Measurements from ENCODE around the gene KPNA3.
"Not testable (repeated sequence)": the region's sequence is repeated elsewhere in the genome, so short reads cannot be mapped to it uniquely, and the experiment has no call there.

Gene KPNA3

DNA sequence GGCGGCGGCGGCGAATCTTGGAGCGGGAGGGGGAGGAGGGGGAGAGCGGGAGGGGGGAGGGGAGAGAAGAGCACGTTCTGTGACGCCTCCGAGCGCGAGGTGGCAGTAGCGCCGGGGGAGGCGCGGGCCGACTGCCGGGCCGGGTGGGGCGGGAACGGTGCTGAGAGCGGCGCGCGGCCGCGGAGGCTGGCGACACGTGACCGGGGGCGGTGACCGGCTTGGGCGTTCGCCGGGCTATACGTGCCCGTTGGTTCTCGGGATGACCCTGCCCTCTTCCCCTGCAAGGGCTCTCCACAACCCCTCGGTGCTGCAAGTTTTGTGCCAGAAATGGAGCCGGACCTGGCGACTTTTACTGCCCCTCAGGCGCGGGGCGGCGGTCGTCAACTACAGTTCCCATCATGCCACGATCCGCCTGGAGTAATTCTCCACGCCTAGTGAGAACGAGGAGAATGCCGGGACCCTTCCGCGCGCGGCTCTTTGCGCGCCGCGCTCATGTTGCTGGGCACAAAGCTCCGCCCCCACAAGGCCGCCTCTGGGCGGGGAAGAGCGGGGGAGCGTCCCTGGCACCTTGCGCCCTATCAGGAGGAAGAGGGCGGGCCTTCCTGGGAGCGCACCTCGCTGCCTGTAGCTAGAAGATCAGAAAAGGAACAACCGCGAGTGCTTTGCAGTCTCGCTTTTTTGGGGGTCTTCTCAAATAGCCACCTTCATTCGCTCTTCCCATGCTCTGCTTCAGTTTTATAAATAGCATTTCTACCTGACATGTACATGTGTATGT is at the start of gene KPNA3:
TSS of gene KPNA3 (minus strand) at position 133 of the 775 bp plus-strand sequence. CDS start 176 bp downstream, outside the sequence.
- peak; percentile 86 to 99 (median 98) for DNase-seq

GRCh38 chr13:49841964-49842363 is 49.5 kb upstream of the KPNA3 start:
- DNase-seq, result no peak

DNA sequence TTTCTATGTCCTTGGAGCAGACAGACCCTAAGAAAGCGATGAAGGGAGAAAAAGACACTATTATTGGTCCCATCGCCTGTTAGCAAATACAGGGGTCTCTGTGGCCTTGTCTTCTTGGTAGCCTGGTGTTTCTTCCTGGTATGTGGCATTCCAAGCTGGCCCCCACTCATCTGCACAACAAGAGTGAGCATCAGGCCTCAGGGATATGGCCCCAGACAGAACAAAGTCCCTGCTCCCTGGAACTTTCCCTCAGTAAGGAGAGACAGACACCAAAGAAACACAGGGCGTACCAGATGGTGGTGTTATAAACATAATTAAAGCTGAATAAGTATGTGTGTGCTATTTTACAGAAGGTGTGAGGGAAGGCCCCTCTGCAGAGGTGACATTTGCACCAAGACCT is 48.2 kb upstream of the KPNA3 start:
- no peak for DNase-seq

- DNase-seq, result no peak
These were observed 47.8 kb upstream of the KPNA3 start for GRCh38 chr13:49840266-49840665.

DNA sequence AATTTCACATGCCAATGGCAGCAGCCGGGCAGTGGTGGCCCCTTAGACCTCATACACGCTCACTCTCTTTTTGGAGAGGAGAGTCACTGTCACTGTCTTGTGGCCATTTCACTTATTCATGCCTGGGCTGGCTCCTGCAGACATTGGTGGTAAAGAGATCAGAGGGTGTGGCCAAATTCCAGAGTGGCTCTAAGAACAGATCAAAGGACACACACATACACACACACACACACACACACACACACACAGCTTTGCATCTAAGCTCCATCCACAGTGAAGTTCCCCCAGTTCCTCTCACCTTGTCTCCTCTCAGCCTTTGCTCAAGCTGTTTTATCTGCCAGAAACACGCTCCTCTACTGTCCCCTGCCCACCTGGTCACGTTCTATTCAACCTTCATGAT is 46.5 kb upstream of the KPNA3 start:
- no peak for DNase-seq

- DNase-seq, result peak in 1 of 14 donors; percentile 6
These were observed 44.0 kb upstream of the KPNA3 start for GRCh38 chr13:49836516-49836915.

GRCh38 chr13:49833402-49833801 is 40.9 kb upstream of the KPNA3 start:
- DNase-seq, result no peak

GRCh38 chr13:49831455-49831854 is 39.0 kb upstream of the KPNA3 start:
- no peak for DNase-seq

- DNase-seq, result no peak
These were observed 38.2 kb upstream of the KPNA3 start for GRCh38 chr13:49830721-49831120.

- DNase-seq, result no peak
These were observed 37.2 kb upstream of the KPNA3 start for GRCh38 chr13:49829715-49830114.

GRCh38 chr13:49828453-49828852 is 36.0 kb upstream of the KPNA3 start:
- DNase-seq, result no peak

DNA sequence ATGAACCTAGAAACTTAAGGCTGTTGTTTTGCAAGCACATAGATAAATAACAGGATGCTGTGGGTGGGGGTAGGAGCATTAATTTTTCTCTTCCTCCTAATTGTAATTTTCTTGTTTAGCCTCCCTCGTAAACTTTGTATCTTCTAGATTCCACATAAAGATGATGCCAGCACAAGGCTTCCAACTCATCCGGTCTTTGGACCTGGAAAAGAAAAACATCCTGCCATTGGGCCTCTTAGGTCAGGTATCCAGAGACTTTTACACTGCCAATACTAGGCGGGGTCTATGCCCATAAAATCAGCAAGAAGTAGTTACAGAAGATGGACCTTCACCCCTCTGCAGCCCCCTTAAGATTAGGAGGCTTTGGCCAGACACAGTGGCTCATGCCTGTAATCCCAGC is 35.4 kb upstream of the KPNA3 start:
- DNase-seq, result no peak

DNA sequence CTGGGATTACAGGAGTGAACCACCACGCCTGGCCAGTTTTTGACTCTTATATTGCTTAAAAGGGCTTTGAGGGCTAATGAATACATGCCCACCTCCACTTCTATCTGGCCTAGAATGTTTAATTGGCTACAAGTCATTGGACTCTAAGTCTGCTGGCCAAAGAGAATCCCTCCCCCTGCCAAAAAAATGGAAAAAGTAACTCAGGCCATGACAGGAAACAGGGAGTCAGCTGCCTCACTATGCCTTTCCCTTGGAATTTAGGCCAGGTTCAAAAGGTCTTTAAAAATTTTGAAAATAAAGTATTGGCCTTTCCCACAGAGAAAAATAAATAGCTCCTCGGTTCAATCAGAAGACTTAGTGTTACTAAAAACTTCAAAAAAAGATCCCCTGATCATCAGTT is 34.9 kb upstream of the KPNA3 start:
- DNase-seq, result no peak

DNA sequence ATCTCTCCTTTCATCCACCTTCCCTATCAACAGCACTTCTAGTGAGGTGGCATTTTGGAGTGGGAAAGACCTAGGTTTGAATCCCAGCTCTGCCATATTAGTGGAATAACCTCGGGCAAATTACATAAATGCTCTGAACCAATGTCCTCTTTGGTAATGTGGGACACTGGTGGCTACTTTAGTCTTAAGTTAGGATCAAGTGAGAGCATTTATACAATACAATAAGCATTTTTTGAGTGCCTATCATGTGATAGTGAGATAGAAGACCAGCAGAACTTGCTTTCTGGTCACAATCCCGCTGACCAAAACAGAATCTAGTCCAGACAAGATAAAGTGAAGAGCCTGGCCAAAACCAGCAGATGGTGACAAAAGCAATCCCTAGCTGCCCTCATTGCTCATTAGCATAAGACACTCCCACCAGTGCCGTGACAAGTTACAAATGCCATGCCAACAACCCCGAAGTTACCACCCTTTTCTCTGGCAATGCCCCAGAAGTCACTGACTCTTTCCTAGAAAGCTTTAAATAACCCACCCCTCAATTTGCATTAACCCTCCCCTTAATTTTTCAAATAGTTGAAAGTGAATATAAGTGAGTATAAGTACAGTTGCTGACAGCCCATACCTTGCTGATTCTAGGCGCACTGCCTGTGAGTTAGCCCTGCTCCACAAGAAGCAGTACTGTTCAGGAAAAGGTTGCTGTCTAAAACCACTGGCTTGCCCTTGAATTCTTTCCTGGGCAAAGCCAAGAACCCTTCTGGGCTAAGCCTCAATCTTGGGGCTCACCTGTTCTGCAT is 28.9 kb upstream of the KPNA3 start:
- DNase-seq, result no peak

DNA sequence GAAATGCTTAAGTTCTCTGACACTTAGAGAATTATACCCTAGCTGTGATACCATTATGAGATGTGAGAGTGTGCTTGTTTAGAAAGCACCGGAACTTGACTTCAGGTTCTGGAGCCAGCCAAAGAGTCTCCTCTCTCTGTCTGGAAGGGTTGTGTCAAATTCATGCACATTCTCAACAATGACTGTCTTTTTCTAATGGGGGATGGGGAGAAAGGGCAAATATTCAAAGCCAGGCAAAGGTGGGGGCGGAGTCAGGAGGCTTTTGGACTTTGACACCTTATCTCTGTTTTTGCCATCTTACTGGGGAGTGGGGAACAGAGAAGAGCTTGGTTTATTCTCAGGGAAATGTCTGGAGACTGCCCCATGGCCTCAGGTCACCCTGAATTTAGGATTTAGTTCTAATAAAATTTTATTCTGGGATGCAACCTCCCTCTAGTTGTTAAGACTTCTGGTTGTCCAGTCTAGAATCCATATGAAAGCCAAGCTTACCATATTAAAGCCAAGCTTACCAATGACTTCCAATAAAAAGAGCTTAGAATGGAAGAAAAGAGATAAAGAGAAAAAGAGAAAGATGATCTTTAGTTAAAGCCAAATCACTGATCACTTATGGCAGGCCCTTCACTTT is 28.2 kb upstream of the KPNA3 start:
- DNase-seq, result no peak

- not testable (repeated sequence) for DNase-seq
These were observed 23.6 kb upstream of the KPNA3 start for GRCh38 chr13:49816047-49816446.

GRCh38 chr13:49814551-49815270 is 22.2 kb upstream of the KPNA3 start:
- DNase-seq, result no peak

DNA sequence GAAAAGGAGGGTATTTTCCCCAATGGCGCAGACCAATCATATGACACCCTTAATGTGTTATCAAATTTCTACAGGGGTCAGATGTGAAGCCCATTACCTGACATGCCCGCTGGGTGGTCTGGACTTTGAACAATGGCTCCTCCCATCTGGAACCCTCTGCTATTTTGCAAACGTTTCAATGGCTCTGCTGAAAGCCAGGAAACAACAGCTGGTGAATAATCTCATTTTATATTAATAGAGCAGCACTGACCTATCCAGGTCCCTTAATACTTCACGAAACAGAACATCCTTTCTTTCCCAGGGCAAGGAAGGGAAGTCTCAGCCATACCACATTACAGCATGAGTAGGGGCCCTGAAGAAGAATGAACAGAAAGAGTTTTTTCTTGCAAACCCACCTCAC is 20.3 kb upstream of the KPNA3 start:
- no peak for DNase-seq

DNA sequence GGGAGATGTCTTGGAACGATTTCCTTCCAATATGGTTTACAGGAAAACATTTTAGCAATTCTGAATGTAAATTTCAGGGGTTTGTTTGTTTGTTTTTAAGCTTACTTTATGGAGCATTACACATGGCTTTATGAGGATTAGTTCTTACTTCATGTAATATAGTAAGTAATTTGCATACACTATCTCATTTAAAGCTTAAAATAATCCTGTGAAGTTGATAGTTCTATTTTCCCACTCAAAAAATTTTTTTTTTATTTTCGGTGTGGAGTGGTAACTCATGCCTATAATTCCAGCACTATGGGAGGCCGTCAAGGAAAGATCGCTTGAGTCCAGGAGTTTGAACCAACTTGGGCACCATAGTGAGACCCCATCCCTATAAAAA is 19.0 kb upstream of the KPNA3 start:
- no peak for DNase-seq

- no peak for DNase-seq
These were observed 18.4 kb upstream of the KPNA3 start for GRCh38 chr13:49810567-49811526.

DNA sequence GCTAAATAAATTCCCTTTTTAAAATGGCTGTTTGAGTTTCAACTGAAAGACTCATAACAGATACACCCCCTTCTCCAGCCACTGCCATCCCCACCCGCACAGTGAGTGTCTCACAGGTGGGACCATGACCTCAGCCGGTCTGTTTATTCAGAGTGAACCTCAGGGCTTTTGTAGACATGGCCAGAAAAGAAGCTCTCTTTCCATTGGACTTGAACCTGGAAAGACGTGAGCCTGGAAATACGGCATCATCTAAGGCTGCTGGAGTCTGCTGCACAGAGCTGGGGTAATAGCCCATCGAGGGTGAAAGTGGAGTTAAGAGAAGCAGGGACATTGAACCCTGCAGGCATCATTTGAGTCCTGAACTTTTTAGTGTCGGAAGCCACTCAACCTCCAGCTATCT is 15.2 kb upstream of the KPNA3 start:
- no peak for DNase-seq

- DNase-seq, result no peak
These were observed 13.6 kb upstream of the KPNA3 start for GRCh38 chr13:49806126-49806536.

Measured in C1 segment of cervical spinal cord (tissue), 14 donors.